Stimulated activated CD8-positive, alpha-beta memory T cell treated with anti-CD3 and anti-CD28 coated beads, Interleukin-15, amount 100 ng/mL, for 24 hours (primary cell): ENCODE data around the gene HS2ST1.
"Not testable (repeated sequence)": the region's sequence is repeated elsewhere in the genome, so short reads cannot be mapped to it uniquely, and the experiment has no call there.

Source experiments
- DNase-seq: peaks from one replicate; pipeline ENCODE4 v3.0.0-alpha.2; 2020; ENCODE audit warnings: low read depth

Gene HS2ST1

DNA sequence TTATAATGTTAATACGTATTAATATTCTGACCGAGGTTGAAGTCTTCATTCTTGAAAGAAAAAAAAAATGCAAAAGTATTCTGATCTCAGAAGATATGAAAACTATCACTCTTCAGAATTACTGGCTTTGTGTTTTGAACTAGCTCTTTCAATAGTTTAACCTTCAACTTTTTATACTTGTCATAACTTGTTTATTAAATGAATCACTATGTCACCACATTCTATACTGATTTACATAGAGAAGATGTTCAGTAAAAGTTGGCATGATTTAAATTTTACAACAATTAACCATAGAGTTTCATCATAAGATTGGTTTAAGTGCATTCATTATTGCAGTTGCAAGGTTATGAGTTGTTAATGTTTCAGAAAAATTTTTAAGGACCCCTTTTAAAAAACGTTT lies 57.3 kb downstream of the HS2ST1 start:
- DNase-seq = no peak

GRCh38 chr1:86972262-86972661 lies 57.8 kb downstream of the HS2ST1 start:
- no peak for DNase-seq

- DNase-seq = no peak
Measured at GRCh38 chr1:86975993-86976550, 61.6 kb downstream of the HS2ST1 start.

DNA sequence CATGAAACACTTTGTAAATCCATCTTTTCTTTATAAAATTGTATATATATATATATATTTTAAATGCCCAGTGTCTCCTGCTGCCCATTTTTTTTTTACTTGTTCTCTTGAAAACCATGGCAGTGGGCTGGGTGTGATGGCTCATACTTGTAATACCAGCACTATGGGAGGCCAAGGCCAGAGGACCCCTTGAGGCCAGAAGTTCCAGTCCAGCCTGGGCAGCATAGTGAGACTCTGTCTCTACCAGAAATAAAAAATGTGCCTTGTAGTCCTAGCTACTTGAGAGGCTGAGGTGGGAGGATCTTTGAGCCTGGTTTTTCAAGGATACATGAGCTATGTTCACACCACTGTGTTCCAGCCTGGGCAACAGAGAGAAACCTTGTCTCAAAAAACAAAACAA lies 62.2 kb downstream of the HS2ST1 start:
- DNase-seq = no peak

GRCh38 chr1:86981482-86982213 lies 67.2 kb downstream of the HS2ST1 start:
- no peak for DNase-seq

DNA sequence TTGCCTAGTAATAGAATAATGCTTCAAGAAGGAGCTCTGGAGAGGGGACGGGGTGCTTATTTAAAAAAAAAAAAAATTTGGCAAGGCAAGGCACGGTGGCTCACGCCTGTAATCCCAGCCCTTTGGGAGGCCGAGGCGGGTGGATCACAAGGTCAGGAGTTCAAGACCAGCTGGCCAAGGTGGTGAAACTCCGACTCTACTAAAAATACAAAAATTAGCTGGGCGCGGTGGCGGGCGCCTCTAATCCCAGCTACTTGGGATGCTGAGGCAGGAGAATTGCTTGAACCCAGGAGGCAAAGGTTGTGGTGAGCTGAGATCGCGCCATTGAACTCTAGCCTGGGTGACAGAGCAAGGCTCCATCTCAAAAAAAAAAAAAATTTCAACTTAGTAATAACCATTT lies 69.2 kb downstream of the HS2ST1 start:
- DNase-seq = not testable (repeated sequence)

DNA sequence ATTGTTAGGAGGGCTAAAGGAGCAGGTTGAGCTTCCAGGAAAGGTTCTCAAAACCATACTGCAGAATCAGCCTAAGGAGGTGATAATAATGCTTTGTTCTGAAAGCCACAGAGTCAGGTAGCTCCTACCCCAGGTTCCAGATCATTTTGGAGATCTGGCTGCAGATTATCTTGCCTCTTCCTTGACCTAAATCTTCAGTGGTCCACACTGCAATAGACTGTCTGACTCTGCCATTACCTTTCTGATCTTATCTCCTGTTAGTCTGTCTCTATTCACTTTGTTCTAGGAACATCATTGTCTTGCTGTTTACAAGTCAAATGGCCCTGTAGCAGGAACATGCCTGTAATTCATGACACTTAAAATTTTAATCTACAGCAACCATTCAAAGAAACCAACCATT lies 73.0 kb downstream of the HS2ST1 start:
- DNase-seq = no peak

DNA sequence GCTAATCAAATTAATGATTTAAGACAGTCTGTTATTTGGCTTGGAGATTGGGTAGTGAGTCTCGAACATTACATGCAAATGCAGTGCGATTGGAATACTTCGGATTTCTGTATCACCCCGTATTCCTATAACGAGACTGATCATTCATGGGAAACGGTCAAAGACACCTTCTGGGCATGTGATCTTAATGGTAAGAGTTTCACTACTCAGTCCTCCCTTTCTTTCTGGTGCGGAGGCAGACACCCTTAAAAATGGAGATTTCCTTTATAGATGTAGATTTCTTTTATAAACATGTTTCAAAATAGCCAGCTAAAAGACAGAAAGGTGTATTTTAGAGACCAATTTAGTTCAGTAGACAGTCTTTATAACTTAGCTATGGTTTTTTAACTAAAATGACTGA lies 74.4 kb downstream of the HS2ST1 start:
- no peak for DNase-seq

DNA sequence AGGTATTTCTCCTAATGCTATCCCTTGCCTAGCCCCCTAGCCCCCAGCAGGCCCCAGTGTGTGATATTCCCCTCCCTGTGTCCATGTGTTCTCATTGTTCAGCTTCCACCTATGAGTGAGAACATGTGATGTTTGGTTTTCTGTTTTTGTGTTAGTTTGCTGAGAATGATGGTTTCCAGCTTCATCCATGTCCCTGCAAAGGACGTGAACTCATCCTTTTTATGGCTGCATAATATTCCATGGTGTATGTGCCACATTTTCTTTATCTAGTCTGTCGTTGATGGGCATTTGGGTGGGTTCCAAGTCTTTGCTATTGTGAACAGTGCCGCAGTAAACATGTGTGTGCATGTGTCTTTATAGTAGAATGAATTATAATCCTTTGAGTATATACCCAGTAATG lies 75.3 kb downstream of the HS2ST1 start:
- DNase-seq = not testable (repeated sequence)

DNA sequence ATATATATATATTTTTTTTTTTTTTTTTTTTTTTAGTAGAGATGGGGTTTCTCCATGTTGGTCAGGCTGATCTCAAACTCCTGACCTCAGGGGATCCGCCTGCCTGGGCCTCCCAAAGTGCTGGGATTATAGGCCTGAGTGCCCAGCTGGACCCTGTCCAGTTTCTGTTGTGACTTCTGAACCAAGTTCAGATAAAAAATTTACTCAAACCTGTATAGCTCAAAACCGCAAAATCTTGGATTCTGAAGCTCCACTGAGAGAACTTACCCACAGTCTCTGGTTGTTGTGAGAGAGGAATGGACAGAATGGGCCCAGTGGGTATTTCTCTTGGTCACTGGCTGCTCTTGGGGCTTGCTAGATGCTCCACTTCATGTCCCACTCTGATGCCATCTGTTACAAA lies 76.4 kb downstream of the HS2ST1 start:
- DNase-seq = no peak

GRCh38 chr1:86991549-86992186 lies 77.2 kb downstream of the HS2ST1 start:
- no peak for DNase-seq

DNA sequence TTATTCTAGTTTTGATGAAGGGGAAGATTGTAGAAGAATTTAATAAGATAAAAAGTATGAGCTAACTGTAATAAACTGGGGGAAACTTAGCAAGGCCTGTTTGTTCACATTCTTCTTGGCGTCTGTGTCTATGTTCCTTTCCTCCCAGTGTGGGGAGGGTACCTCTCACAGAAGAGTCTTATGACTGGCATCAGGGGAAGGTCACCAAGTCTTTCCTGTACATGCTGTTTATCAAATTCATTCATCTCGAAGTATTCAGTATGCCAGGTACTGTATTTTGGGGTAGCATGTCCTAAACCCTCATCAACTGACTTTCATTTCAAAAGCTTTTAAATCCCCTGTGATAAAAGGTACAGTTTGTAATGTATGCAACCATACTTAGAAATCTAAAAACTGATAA lies 78.4 kb downstream of the HS2ST1 start:
- no peak for DNase-seq

- DNase-seq = no peak
Measured at GRCh38 chr1:86993269-86993985, 79.0 kb downstream of the HS2ST1 start.

DNA sequence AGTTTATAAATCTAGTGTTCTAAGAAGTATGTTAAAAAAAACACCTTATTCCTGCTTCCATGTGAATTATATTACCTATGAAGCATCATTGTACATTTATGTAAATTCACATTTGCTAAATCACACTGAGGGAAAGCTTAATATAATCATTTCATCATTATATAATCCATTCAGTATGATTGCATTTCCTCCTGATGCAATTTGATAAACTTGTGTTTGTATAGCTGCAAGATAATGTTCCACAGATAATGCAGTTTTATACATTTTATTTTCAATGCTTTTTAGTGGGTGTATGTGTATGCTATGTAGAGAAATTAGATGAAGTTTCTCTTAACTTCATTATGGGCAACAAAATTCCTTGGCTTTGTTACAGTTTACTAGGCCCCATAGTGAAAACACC lies 79.6 kb downstream of the HS2ST1 start:
- no peak for DNase-seq

GRCh38 chr1:86997538-86997937 lies 83.1 kb downstream of the HS2ST1 start:
- no peak for DNase-seq

DNA sequence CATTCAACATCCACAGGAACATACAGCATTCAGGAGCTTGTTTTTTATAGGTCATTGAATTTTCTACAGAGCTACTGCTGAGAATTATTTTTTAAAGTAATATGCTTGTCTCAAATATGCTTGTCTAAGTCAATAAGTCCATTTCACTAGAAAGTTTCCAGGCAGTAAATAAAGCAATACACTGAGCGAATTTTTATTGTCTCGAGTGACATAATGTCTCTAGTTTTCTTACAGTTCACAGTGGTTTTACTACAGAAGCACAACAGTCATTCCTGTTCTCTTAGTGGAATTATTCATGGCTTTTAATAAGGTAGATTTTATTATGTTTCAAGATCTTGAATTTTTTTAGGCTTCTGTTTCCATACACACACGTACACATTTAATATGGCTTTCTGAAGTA lies 83.8 kb downstream of the HS2ST1 start:
- DNase-seq = no peak

- no peak for DNase-seq
Measured at GRCh38 chr1:86998727-86999126, 84.3 kb downstream of the HS2ST1 start.

DNA sequence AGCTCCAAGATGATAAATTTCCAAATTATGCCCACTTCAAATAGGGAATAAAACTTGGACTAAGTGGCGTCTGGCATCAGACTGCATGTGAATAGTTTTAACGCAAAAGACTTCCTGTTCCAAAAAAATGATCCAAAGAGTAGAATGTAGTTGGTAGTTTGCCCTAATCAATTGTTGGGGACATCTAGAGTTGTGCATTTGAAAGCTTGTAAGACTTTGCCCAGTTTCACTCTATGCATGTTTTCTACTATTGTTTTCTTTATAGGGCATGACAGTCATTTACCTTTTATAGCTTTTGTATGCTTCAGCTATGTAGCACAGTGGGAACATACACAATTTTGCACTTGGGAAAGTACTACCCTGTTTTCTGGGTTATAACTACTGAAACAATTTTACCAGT lies 86.0 kb downstream of the HS2ST1 start:
- DNase-seq = no peak

GRCh38 chr1:87004857-87005256 lies 90.4 kb downstream of the HS2ST1 start:
- DNase-seq = no peak

DNA sequence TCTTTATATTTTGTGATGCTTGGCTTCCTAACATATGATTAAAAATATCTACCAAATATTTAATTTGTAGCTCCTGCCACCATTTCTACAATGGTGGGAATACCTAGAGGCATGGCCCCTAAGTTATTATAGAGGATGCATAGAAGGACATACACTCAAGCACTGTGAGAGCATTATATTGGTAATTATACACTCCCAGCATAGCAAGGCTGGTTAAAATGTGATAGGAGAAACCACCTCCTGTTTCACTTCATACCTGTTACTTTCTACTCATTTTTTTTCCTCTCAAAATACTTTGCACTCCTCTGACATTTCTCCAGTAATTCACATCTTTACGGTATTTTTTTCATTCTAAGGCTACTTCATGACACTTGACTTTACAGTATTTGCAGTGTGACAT lies 92.9 kb downstream of the HS2ST1 start:
- DNase-seq = no peak

- not testable (repeated sequence) for DNase-seq
Measured at GRCh38 chr1:87013385-87013784, 99.0 kb downstream of the HS2ST1 start.

- no peak for DNase-seq
Measured at GRCh38 chr1:87017998-87018672, 103.7 kb downstream of the HS2ST1 start.
